Loucy (cell line): ENCODE results near the gene SLC12A4.

Source experiments
- H2AFZ ChIP-seq: fragments of 200-600 bp; sonication (generic); 2 replicates; pipeline ENCODE4 v1.6.0; 2016; ENCODE audit warnings: antibody characterized with exemption, mild to moderate bottlenecking, low read length, moderate library complexity
- H3F3A ChIP-seq: fragments of 200-600 bp; 2 replicates; pipeline ENCODE4 v1.6.0; 2016; ENCODE audit warnings: antibody characterized with exemption, low read depth, mild to moderate bottlenecking
- H3K27me3 ChIP-seq: fragments of 200-600 bp; sonication (generic); 2 replicates; pipeline ENCODE4 v1.6.1; 2014; ENCODE audit warnings: low read length, mild to moderate bottlenecking; ENCODE audit not compliant: insufficient read depth, poor library complexity, severe bottlenecking
- H3K36me3 ChIP-seq: fragments of 200-600 bp; sonication (generic); 2 replicates; pipeline ENCODE4 v1.6.1; 2016; ENCODE audit warnings: low read length; ENCODE audit not compliant: insufficient read depth
- H3K4me1 ChIP-seq: fragments of 200-600 bp; sonication (generic); 2 replicates; pipeline ENCODE4 v1.5.1; 2014; ENCODE audit warnings: low read length, mild to moderate bottlenecking; ENCODE audit not compliant: insufficient read depth, poor library complexity, severe bottlenecking
- H3K4me2 ChIP-seq: fragments of 200-600 bp; sonication (generic); 2 replicates; pipeline ENCODE4 v1.6.0; 2014; ENCODE audit warnings: antibody characterized with exemption, low read length, low read depth, mild to moderate bottlenecking; ENCODE audit not compliant: poor library complexity, severe bottlenecking
- H3K4me3 ChIP-seq: fragments of 200-600 bp; sonication (generic); 2 replicates; pipeline ENCODE4 v1.5.1; 2014; ENCODE audit warnings: low read length, mild to moderate bottlenecking, mixed read lengths; ENCODE audit not compliant: poor library complexity, severe bottlenecking
- H3K79me2 ChIP-seq: fragments of 200-600 bp; sonication (generic); 2 replicates; pipeline ENCODE4 v1.6.1; 2014; ENCODE audit warnings: low read length; ENCODE audit not compliant: insufficient read depth
- H3K9ac ChIP-seq: fragments of 200-600 bp; sonication (generic); 2 replicates; pipeline ENCODE4 v1.6.0; 2014; ENCODE audit warnings: mild to moderate bottlenecking, low read depth, low read length, moderate library complexity; ENCODE audit not compliant: poor library complexity, severe bottlenecking
- H3K9me2 ChIP-seq: fragments of 200-600 bp; sonication (generic); replicated peaks from 2 replicates; pipeline ENCODE4 v1.6.1; 2016; ENCODE audit warnings: low read depth, low read length, mixed read lengths
- H3K9me3 ChIP-seq: fragments of 200-600 bp; sonication (generic); 2 replicates; pipeline ENCODE4 v1.6.1; 2014; ENCODE audit warnings: mild to moderate bottlenecking, antibody characterized with exemption, low read length, low read depth; ENCODE audit not compliant: insufficient read depth
- H4K20me1 ChIP-seq: fragments of 200-600 bp; sonication (generic); 2 replicates; pipeline ENCODE4 v1.6.0; 2014; ENCODE audit warnings: antibody characterized with exemption, low read length, mild to moderate bottlenecking; ENCODE audit not compliant: insufficient read depth, poor library complexity, severe bottlenecking
- CTCF ChIP-seq: fragments of 200-600 bp; sonication (generic); conservative IDR thresholded peaks from 2 replicates; pipeline ENCODE4 v1.5.1; 2014; ENCODE audit warnings: mild to moderate bottlenecking, antibody characterized with exemption, low read length
- EZH2phosphoT487 ChIP-seq: fragments of 200-600 bp; IDR thresholded peaks from 2 replicates; pipeline ENCODE4 v1.6.1; 2018; ENCODE audit warnings: antibody characterized with exemption, mild to moderate bottlenecking, moderate library complexity, borderline replicate concordance

SLC12A4 gene

GRCh38 chr16:67950335-67950843 lies 18.0 kb downstream of the SLC12A4 start:
- Histone ChIP-seq H3F3A (no peaks in the 10 kb centered on the region), H3K4me2 (no peak overlapping the region), H2AFZ (no peak overlapping the region), H3K9me2 (no peaks in the 10 kb centered on the region), H3K36me3 (no peaks in the 10 kb centered on the region), H4K20me1 (no peaks in the 10 kb centered on the region), H3K4me3 (no peak overlapping the region), H3K79me2 (no peaks in the 10 kb centered on the region), H3K9ac (no peak overlapping the region), H3K9me3 (no peaks in the 10 kb centered on the region), H3K27me3 (no peaks in the 10 kb centered on the region), H3K4me1 (no peaks in the 10 kb centered on the region)
- TF ChIP-seq EZH2phosphoT487, result no peak
- no peak for TF ChIP-seq CTCF

GRCh38 chr16:67949645-67950044 lies 18.8 kb downstream of the SLC12A4 start:
- no peak for TF ChIP-seq CTCF
- TF ChIP-seq EZH2phosphoT487, result no peak
- H3K36me3 ChIP-seq, result no peaks in the 10 kb centered on the region
- H3K27me3 ChIP-seq, result no peaks in the 10 kb centered on the region
- no peaks in the 10 kb centered on the region for H3K9me3 ChIP-seq
- no peaks in the 10 kb centered on the region for H4K20me1 ChIP-seq
- no peak overlapping the region for H3K4me3 ChIP-seq
- H2AFZ ChIP-seq, result no peak overlapping the region
- H3K9me2 ChIP-seq, result no peaks in the 10 kb centered on the region
- H3F3A ChIP-seq, result no peaks in the 10 kb centered on the region
- H3K4me1 ChIP-seq, result no peaks in the 10 kb centered on the region
- H3K4me2 ChIP-seq, result no peak overlapping the region
- no peaks in the 10 kb centered on the region for H3K79me2 ChIP-seq
- no peak overlapping the region for H3K9ac ChIP-seq

- no peak for TF ChIP-seq CTCF
- TF ChIP-seq EZH2phosphoT487, result no peak
- no peaks in the 10 kb centered on the region for H3K36me3 ChIP-seq
These were observed 20.4 kb downstream of the SLC12A4 start for GRCh38 chr16:67948015-67948414.

More at GRCh38 chr16:67948015-67948414, 20.4 kb downstream of the SLC12A4 start:
- Histone ChIP-seq H3K9ac (no peak overlapping the region), H3K27me3 (no peaks in the 10 kb centered on the region), H3K4me2 (no peak overlapping the region), H3K79me2 (no peaks in the 10 kb centered on the region), H3K4me1 (no peaks in the 10 kb centered on the region), H3K9me2 (no peaks in the 10 kb centered on the region), H3K4me3 (no peak overlapping the region), H2AFZ (no peak overlapping the region), H3K9me3 (no peaks in the 10 kb centered on the region), H3F3A (no peaks in the 10 kb centered on the region), H4K20me1 (no peaks in the 10 kb centered on the region)
